Natural killer cell (primary cell): ENCODE data around the gene CHCHD5. TPM values are rescaled to one million over a fixed set of nuclear protein-coding genes. Genes with fewer than 3 reads are reported as not detected.

Experiments used
- ATAC-seq, 3 donors: fragments of 150-1000 bp in 2 of 3; fragments of 200-7000 bp in 1 of 3; cut with Tn5 transposase; 1 replicate in 1 of 3; 2 replicates in 2 of 3; pipeline ENCODE4 v1.10.0; 2021; ENCODE audit warnings: mild to moderate bottlenecking in 2 of 3, moderate library complexity in 2 of 3
- DNase-seq, 2 donors: peaks; one replicate each; pipeline versions ENCODE4 v3.0.0 to v3.0.0-alpha.2; 2013 to 2021; ENCODE audit warnings: mixed read lengths in 1 of 2
- H3K27ac ChIP-seq: one replicate; pipeline ENCODE4 v1.5.1; 2013; ENCODE audit warnings: mild to moderate bottlenecking, low read length
- H3K27me3 ChIP-seq: one replicate; pipeline ENCODE4 v1.6.1; 2013; ENCODE audit warnings: low read length; ENCODE audit not compliant: control insufficient read depth, insufficient read depth
- H3K36me3 ChIP-seq: one replicate; pipeline ENCODE4 v1.6.1; 2013; ENCODE audit warnings: low read length; ENCODE audit not compliant: control insufficient read depth, insufficient read depth
- H3K4me1 ChIP-seq: one replicate; pipeline ENCODE4 v1.6.1; 2013; ENCODE audit warnings: low read length; ENCODE audit not compliant: control insufficient read depth, insufficient read depth
- H3K4me3 ChIP-seq: one replicate; pipeline ENCODE4 v1.5.1; 2013; ENCODE audit warnings: low read length
- H3K9me3 ChIP-seq: one replicate; pipeline ENCODE4 v1.6.1; 2013; ENCODE audit warnings: low read length; ENCODE audit not compliant: control insufficient read depth, insufficient read depth
- H3K27ac Mint-ChIP-seq, 2 donors: one replicate each; pipeline ENCODE4 v1.8.0; 2022; ENCODE audit warnings: mild to moderate bottlenecking in 2 of 2, mixed read lengths in 2 of 2, moderate library complexity in 1 of 2
- H3K27me3 Mint-ChIP-seq, 2 donors: one replicate each; pipeline ENCODE4 v1.8.0; 2022; ENCODE audit warnings: low read depth in 2 of 2, mixed read lengths in 2 of 2
- H3K36me3 Mint-ChIP-seq: one replicate; pipeline ENCODE4 v1.8.0; 2022; ENCODE audit warnings: mixed read lengths
- H3K4me1 Mint-ChIP-seq, 2 donors: one replicate each; pipeline ENCODE4 v1.8.0; 2022; ENCODE audit warnings: mixed read lengths in 2 of 2
- H3K4me3 Mint-ChIP-seq: one replicate; pipeline ENCODE4 v1.8.0; 2022; ENCODE audit warnings: mild to moderate bottlenecking, moderate library complexity, mixed read lengths
- H3K9me3 Mint-ChIP-seq, 2 donors: one replicate each; pipeline ENCODE4 v1.8.0; 2022; ENCODE audit warnings: mixed read lengths in 2 of 2
- WGBS: methylation state at CpG from one replicate; pipeline ENCODE4 v1.1.7; 2013; ENCODE audit warnings: missing lambda C conversion rate; ENCODE audit not compliant: insufficient coverage; 5-methylcytosine and 5-hydroxymethylcytosine counted together
- intact Hi-C: fragments of 100-400 bp; cut with micrococcal nuclease; formaldehyde crosslinking; loops from one replicate; pipeline ENCODE4 v1.14.2; 2022
- total RNA-seq, 4 donors: library from RNA; stranded (reverse); fragments of 120-200 nt in 1 of 4; gene quantifications; one replicate each; pipeline versions ENCODE4 v1.2.3 to v1.2.4, GENCODE V29; 2013 to 2022
- TF ChIP-seq, protein P1 (sequence below): fragments of 200-600 bp; IDR thresholded peaks from one replicate; pipeline ENCODE4 v1.8.0; 2022; ENCODE audit warnings: antibody characterized with exemption

CHCHD5 gene
- total RNA-seq, 3 donors from 2014 or later (not counting 1 experiment from before 2014, with no cell fraction given) = 21.9 to 24.1 (median 22.4) TPM

DNA sequence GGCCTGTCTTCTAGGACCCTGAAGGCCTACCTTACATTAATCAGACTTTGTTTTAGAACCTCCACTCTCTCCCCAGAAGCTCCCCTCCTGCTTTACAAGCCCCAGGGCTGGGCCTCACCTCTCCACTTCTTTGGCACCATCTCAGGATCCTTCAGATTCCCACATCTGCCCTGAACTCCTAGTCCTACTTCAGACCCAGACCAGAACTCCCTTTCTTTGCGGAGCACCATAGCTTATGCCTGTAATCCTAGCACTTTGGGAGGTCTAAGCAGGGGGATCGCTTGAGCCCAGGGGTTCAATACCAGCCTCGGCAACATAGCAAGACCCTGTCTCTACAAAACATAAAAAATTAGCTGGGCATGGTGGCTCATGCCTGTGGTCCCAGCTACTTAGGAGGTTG, 991 bp downstream of the CHCHD5 start:
- no peaks in the 10 kb centered on the region for H3K9me3 ChIP-seq
- intact Hi-C loops = no loop called here
- peaks cover 31 to 38% of the 10 kb centered on the region in 2 donors for H3K4me1 Mint-ChIP-seq
- H3K36me3 ChIP-seq = peaks cover 14% of the 10 kb centered on the region
- DNase-seq (no peak), ATAC-seq (no peak)
- peaks cover 27% of the 10 kb centered on the region for H3K4me1 ChIP-seq
- no peaks in the 10 kb centered on the region for H3K27me3 ChIP-seq
- TF ChIP-seq, protein P1, sequence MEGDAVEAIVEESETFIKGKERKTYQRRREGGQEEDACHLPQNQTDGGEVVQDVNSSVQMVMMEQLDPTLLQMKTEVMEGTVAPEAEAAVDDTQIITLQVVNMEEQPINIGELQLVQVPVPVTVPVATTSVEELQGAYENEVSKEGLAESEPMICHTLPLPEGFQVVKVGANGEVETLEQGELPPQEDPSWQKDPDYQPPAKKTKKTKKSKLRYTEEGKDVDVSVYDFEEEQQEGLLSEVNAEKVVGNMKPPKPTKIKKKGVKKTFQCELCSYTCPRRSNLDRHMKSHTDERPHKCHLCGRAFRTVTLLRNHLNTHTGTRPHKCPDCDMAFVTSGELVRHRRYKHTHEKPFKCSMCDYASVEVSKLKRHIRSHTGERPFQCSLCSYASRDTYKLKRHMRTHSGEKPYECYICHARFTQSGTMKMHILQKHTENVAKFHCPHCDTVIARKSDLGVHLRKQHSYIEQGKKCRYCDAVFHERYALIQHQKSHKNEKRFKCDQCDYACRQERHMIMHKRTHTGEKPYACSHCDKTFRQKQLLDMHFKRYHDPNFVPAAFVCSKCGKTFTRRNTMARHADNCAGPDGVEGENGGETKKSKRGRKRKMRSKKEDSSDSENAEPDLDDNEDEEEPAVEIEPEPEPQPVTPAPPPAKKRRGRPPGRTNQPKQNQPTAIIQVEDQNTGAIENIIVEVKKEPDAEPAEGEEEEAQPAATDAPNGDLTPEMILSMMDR = no peak
- peak overlapping the region; percentile 97 for H3K4me3 Mint-ChIP-seq
- no peaks in the 10 kb centered on the region for H3K36me3 Mint-ChIP-seq
- H3K4me3 ChIP-seq = no peak overlapping the region
- 100% methylated on average over 3 of the region's 3 CpGs for WGBS
- no peaks in the 10 kb centered on the region for H3K27me3 Mint-ChIP-seq
- H3K9me3 Mint-ChIP-seq = no peaks in the 10 kb centered on the region
- peak overlapping the region; percentile 95 to 98 for H3K27ac Mint-ChIP-seq
- H3K27ac ChIP-seq = peak overlapping the region; percentile 96

DNA sequence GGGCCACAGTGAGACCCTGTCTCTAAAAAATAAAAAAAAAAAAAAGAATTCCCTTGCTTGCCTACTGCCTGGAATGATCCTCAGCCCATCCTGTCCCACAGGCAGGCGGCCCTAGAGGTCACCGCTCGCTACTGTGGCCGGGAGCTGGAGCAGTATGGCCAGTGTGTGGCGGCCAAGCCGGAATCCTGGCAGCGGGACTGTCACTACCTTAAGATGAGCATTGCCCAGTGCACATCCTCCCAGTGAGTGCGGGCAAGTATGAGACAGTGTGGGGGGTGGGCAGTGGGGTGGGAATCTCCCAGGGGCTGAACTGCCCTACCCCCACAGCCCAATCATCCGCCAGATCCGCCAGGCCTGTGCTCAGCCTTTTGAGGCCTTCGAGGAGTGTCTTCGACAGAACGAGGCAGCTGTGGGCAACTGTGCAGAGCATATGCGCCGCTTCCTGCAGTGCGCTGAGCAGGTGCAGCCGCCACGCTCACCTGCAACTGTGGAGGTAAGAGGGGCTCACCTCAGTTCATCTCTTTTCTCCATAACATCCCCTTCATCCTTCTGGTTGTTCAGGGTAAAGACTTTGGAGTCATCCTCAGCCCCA, 1.6 kb downstream of the CHCHD5 start:
- Mint-ChIP-seq H3K4me1 (peaks cover 31 to 38% of the 10 kb centered on the region in 2 donors), H3K9me3 (no peaks in the 10 kb centered on the region), H3K27ac (peak overlapping the region; percentile 95 to 98), H3K4me3 (no peak overlapping the region), H3K27me3 (no peaks in the 10 kb centered on the region), H3K36me3 (no peaks in the 10 kb centered on the region)
- no peak overlapping the region for H3K27ac ChIP-seq
- no peak overlapping the region for H3K4me3 ChIP-seq
- intact Hi-C loops = no loop called here
- WGBS = 96% methylated on average over 18 of the region's 18 CpGs
- no peaks in the 10 kb centered on the region for H3K9me3 ChIP-seq
- TF ChIP-seq, protein P1 = no peak
- H3K4me1 ChIP-seq = peaks cover 27% of the 10 kb centered on the region
- DNase-seq = no peak
- H3K27me3 ChIP-seq = no peaks in the 10 kb centered on the region
- ATAC-seq = no peak
- peaks cover 14% of the 10 kb centered on the region for H3K36me3 ChIP-seq

DNA sequence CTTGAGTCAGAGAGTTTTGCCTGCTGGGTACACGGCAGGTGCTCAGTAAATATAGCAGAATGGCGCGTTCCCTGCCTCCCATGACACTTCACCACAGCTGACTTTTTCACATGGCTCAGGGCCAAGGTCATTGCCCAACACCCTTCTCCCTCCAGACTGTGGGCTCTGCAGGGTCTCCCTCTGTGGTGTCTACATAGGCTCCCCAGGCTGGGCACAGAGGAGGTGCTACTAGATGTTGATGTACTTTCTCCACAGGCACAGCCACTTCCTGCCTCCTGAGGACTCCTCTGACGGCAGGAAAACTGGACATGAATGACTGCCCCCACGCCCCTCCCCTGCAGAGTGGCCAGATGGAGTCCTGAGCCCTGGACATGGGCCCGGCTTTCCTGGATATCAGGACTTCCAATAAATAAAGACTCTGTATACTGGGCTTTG, 4.2 kb downstream of the CHCHD5 start:
- Mint-ChIP-seq H3K9me3 (no peaks in the 10 kb centered on the region), H3K4me3 (no peak overlapping the region), H3K36me3 (no peaks in the 10 kb centered on the region), H3K4me1 (peaks cover 26 to 35% of the 10 kb centered on the region in 2 donors), H3K27me3 (no peaks in the 10 kb centered on the region), H3K27ac (no peak overlapping the region)
- DNase-seq (no peak), ATAC-seq (no peak)
- no peak overlapping the region for H3K4me3 ChIP-seq
- H3K27ac ChIP-seq = no peak overlapping the region
- intact Hi-C loops = no loop called here
- WGBS = 89% methylated on average over 6 of the region's 6 CpGs
- TF ChIP-seq, protein P1 = no peak
- H3K4me1 ChIP-seq = peaks cover 24% of the 10 kb centered on the region
- H3K36me3 ChIP-seq = peaks cover 14% of the 10 kb centered on the region
- no peaks in the 10 kb centered on the region for H3K9me3 ChIP-seq
- H3K27me3 ChIP-seq = no peaks in the 10 kb centered on the region

DNA sequence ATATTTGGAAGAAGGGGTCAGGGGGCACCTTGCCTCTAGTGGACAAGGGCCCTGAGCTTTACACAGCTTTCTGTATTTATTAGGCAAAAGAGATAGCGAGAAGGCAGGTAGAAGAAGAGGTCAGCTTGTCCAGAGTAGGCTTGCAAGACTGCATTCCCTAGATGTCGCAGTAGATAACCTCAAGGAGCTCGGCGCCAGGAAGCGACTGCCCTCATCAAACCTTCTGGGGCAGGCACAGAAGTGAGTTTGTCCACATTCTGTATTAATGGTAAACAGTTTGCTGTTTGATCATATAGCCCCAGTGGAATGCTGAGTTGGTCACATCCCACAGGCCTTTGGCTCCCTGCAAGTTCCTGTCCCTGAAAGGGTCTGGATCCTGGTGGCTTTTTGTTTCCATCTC, 7.0 kb downstream of the CHCHD5 start:
- H3K4me1 Mint-ChIP-seq = peaks cover 5 to 14% of the 10 kb centered on the region in 2 donors
- H3K4me3 Mint-ChIP-seq = no peak overlapping the region
- H3K4me1 ChIP-seq = no peaks in the 10 kb centered on the region
- WGBS = 97% methylated on average over 5 of the region's 5 CpGs
- peak overlapping the region in 1 of 2 donors; percentile 9 for H3K27ac Mint-ChIP-seq
- H3K27me3 ChIP-seq = no peaks in the 10 kb centered on the region
- no peaks in the 10 kb centered on the region for H3K27me3 Mint-ChIP-seq
- no peaks in the 10 kb centered on the region for H3K9me3 Mint-ChIP-seq
- intact Hi-C loops = no loop called here
- H3K4me3 ChIP-seq = no peak overlapping the region
- H3K36me3 ChIP-seq = peaks cover 14% of the 10 kb centered on the region
- no peaks in the 10 kb centered on the region for H3K9me3 ChIP-seq
- no peak overlapping the region for H3K27ac ChIP-seq
- TF ChIP-seq, protein P1 = no peak
- DNase-seq (no peak), ATAC-seq (no peak)
- H3K36me3 Mint-ChIP-seq = no peaks in the 10 kb centered on the region
